Measurements from ENCODE around the gene CDK11B.

Gene CDK11B

DNA sequence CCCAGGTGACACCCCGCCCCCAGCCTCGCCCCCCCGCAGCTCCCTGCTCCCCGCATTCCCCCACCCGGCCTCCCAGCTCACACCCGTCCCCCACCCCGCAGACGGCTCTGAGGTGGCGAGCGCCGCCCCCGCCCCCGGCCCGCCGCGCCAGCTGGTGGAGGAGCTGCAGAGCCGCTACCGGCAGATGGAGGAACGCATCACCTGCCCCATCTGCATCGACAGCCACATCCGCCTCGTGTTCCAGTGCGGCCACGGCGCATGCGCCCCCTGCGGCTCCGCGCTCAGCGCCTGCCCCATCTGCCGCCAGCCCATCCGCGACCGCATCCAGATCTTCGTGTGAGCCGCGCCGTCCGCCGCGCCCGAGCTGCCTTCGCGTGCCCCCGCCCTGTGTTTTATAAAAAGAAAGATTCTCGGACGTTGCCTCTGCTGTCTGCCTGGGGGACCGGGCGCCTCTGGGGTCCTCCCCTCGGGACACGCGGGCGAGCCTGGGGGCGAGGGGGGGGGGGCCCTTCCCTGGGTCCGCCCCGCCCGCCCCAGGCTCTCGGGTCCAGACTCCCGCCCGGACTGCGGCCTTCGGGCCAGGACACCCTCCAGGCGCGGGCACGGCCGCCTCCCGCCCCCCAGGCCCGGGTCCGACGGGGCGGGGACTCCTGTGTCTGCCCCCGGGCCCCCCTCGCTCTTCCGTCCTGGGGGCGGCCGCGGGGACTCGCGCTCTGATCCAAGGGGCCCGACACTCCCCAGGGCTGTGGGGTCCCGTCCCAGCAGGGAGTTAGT, 28.4 kb downstream of the CDK11B start:
- H3K27ac ChIP-seq = peak overlapping the region in 20 of 21 experiments; percentile 16 to 93 (median 80)
- H3K4me3 ChIP-seq = peak overlapping the region; percentile 16 to 48 (median 35)

- H3K27ac ChIP-seq = peak overlapping the region in 20 of 21 experiments; percentile 21 to 93 (median 82)
- peak overlapping the region; percentile 28 to 48 (median 39) for H3K4me3 ChIP-seq
These were observed 29.2 kb downstream of the CDK11B start for GRCh38 chr1:1629430-1630190.

GRCh38 chr1:1628754-1629429, 29.9 kb downstream of the CDK11B start:
- peak overlapping the region; percentile 28 to 48 (median 39) for H3K4me3 ChIP-seq
- H3K27ac ChIP-seq = peak overlapping the region in 20 of 21 experiments; percentile 21 to 93 (median 72)

DNA sequence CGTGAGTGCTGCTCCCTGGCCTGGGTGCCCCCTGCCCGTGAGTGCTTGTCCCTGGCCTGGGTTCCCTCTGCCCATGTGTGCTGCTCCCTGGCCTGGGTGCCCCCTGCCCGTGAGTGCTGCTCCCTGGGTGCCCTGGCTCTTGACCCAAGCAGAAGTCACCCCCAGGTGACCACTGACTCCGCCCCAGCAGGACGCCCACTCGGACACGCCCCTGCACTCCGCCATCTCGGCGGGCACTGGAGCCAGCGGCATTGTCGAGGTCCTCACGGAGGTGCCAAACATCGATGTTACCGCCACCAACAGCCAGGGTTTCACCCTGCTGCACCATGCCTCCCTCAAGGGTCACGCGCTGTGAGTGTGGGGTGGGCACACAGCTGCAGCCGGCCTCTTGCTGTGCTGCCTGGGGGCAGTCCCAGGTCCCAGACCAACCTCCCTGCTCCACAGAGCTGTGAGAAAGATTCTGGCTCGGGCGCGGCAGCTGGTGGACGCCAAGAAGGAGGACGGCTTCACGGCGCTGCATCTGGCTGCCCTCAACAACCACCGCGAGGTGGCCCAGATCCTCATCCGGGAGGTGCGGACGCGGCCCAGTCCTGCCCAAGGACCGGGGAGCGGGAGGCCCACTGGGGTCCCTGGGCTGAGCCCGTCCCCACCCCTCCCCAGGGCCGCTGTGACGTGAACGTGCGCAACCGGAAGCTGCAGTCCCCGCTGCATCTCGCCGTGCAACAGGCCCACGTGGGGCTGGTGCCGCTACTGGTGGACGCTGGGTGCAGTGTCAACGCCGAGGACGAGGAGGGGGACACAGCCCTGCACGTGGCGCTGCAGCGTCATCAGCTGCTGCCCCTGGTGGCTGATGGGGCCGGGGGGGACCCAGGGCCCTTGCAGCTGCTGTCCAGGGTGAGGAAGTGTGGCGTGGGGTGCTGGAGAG, 30.7 kb downstream of the CDK11B start:
- Histone ChIP-seq H3K27ac (peak overlapping the region in 17 of 21 experiments; percentile 1 to 93 (median 71)), H3K4me3 (peak overlapping the region in 6 of 7 experiments; percentile 4 to 48 (median 37))

DNA sequence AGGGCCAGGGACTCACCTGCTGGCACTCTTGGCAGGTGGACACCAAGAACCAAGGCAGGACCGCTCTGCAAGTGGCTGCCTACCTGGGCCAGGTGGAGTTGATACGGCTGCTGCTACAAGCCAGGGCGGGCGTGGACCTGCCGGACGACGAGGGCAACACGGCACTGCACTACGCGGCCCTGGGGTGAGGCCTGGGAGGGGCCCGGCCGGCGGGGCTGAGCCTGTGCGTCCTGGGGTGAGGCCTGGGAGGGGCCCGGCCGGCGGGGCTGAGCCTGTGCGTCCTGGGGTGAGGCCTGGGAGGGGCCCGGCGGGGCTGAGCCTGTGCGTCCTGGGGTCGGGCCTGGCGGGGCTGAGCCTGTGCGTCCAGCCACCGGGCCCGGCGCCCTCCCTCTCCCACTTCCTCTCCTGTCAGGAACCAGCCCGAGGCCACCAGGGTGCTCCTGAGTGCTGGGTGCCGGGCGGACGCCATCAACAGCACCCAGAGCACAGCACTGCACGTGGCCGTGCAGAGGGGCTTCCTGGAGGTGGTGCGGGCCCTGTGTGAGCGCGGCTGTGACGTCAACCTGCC, 31.5 kb downstream of the CDK11B start:
- H3K27ac ChIP-seq = peak overlapping the region in 15 of 21 experiments; percentile 1 to 84 (median 63)

GRCh38 chr1:1626207-1627141, 32.3 kb downstream of the CDK11B start:
- peak overlapping the region in 3 of 21 experiments; percentile 38 to 71 (median 67) for H3K27ac ChIP-seq

More for the DNA sequence above, 31.5 kb downstream of the CDK11B start:
- peak overlapping the region in 4 of 7 experiments; percentile 4 to 48 (median 37) for H3K4me3 ChIP-seq

DNA sequence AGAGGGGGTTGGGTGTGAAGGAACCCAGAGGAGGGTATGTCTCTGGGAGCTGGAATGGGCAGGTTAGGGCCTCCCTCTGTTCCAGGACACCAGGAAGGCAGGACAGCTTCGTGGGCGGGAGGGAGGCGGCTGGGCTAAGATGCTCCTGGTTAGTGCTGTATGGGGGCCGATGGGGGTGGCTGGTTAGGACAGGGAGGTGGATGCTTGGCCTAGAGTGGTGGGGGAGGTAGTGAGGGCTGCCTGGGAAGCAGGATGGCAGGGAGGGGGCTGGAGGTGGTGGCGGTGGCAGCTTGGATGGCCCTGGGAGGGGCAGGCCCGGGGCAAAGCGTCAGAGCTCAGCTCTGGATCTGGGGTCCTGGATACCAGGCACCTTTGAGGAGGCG, 33.0 kb downstream of the CDK11B start:
- H3K4me3 ChIP-seq = no peak overlapping the region
- no peak overlapping the region for H3K27ac ChIP-seq

More at GRCh38 chr1:1626207-1627141, 32.3 kb downstream of the CDK11B start:
- H3K4me3 ChIP-seq = no peak overlapping the region

- Histone ChIP-seq H3K27ac (no peak overlapping the region), H3K4me3 (no peak overlapping the region)
These were observed 33.4 kb downstream of the CDK11B start for GRCh38 chr1:1625404-1625775.

GRCh38 chr1:1624443-1625403, 34.1 kb downstream of the CDK11B start:
- Histone ChIP-seq H3K4me3 (no peak overlapping the region), H3K27ac (no peak overlapping the region)

DNA sequence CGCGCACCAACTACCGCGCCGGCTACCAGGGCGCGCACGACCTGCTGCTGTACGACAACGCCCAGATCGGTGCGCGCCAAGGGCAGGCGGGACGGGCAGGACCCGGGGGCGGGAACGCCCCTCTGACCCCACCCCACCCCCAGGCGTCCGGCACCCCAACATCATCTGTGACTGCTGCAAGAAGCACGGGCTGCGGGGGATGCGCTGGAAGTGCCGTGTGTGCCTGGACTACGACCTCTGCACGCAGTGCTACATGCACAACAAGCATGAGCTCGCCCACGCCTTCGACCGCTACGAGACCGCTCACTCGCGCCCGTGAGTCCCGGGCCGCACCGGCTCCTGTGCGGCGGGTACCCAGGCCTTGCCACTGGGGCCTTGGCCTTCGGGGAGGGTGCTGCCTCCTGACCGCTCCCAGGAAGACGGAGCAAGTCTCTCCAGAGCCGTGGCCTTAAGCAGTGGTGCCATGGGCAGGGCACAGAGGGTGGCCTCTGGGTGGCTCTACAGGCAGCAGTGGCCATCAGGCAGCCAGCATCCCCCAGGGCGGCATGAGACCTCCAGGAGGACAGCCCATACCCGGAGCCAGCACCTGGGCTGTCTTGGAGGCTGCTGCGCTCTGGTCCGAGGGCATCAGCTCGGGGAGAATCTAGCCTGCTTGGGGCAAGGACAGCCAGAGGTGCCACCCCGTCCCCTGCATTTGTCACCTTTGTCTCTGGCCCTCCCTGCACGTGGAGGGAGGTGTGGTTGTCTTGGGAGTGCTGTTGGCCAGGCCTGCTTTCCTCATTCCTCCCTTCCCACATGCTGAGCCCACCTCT, 35.0 kb downstream of the CDK11B start:
- Histone ChIP-seq H3K4me3 (no peak overlapping the region), H3K27ac (no peak overlapping the region)

DNA sequence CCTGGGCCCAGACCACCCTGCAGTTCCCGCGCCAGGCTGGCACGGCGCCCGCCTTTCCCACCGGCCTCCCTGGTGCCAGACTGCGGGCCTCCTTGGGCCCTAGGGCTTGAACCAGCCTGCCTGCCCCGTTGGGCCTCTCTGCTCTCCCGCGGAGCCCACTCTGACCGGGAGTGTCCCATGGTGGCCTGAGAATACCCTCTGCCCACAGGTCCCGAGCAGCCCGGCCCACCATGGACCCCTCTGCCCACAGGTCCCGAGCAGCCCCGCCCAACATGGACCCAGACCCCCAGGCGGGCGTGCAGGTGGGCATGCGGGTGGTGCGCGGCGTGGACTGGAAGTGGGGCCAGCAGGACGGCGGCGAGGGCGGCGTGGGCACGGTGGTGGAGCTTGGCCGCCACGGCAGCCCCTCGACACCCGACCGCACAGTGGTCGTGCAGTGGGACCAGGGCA, 35.6 kb downstream of the CDK11B start:
- Histone ChIP-seq H3K4me3 (no peak overlapping the region), H3K27ac (no peak overlapping the region)

- Histone ChIP-seq H3K4me3 (no peak overlapping the region), H3K27ac (no peak overlapping the region)
These were observed 36.1 kb downstream of the CDK11B start for GRCh38 chr1:1622788-1623094.

- H3K4me3 ChIP-seq = no peak overlapping the region
- no peak overlapping the region for H3K27ac ChIP-seq
These were observed 36.6 kb downstream of the CDK11B start for GRCh38 chr1:1622010-1622787.

DNA sequence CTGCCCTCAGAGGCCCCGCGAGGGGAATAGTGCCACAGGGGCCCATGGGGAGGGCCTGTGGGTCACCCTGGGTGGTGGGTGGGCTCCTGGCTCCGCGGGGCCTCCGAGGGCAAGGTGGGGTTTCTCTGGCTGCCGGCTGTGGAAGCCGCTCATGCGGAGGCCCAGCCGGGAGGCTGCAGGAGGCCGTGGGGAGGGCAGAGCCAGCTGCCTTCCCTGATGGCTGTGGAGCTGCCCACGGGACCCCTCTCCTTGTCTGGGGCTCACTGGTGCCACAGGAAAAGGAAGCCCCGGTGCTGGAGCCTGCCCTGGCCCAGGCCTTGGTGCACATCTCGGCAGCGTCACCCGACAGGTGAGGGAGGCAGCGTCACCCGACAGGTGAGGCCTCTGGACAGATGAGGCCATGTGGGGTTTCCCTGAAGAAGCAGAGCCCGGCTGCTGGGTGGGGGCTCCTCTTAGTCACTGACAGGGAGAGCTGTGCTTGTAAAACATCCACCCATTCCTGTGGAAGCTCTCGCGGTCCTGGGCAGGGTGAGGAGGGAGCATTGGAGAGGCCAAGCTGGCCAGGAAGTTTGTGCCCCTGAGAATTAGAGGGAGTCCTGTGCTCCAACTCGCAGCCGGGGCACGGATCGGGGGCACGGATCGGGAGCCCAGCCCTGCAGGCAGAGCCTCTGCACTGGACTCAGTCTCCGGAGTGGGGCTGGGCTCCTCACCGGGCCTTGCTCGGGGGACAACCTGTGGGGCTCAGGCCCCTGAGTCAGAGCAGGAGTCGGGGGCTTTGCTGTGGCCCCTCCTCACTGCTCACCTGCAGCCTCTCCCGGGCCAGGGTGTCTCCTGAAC, 37.4 kb downstream of the CDK11B start:
- Histone ChIP-seq H3K27ac (no peak overlapping the region), H3K4me3 (no peak overlapping the region)

Data from skin epidermis (tissue), 12 donors.